ENCODE results near the gene AKAP3.

Gene AKAP3

GRCh38 chr12:4649358-4649661, 459 bp upstream of the AKAP3 start:
- H2AFZ ChIP-seq (ENCODE audit: low read length), result peak overlapping the region; percentile 94
- H3K79me2 ChIP-seq (ENCODE audit: insufficient read depth, low read length), result peaks cover 51% of the 10 kb centered on the region
- peak overlapping the region; percentile 93 for H3K4me3 ChIP-seq (ENCODE audit: low read length, poor library complexity, severe bottlenecking)
- H3K4me1 ChIP-seq (ENCODE audit: insufficient read depth, low read length, poor library complexity, severe bottlenecking), result peaks cover 45% of the 10 kb centered on the region
- peaks cover 3% of the 10 kb centered on the region; the same call in 1 of the 2 replicates for H3K36me3 ChIP-seq (ENCODE audit: insufficient read depth, low read length)
- H3K9me2 ChIP-seq (replicated peaks; ENCODE audit: low read depth, low read length), result no peaks in the 10 kb centered on the region
- TF ChIP-seq CTCF (conservative IDR thresholded peaks at IDR 0.05; ENCODE audit: low read length), result no peak
- no peak for TF ChIP-seq EZH2phosphoT487 (IDR thresholded peaks at IDR 0.05; ENCODE audit: borderline replicate concordance)
- H3K9me3 ChIP-seq (ENCODE audit: insufficient read depth, low read depth, low read length), result no peaks in the 10 kb centered on the region
- no peaks in the 10 kb centered on the region for H3K27me3 ChIP-seq (ENCODE audit: insufficient read depth, low read length, poor library complexity, severe bottlenecking)
- no peaks in the 10 kb centered on the region for H3F3A ChIP-seq (ENCODE audit: low read depth)
- H3K9ac ChIP-seq (ENCODE audit: low read depth, low read length, poor library complexity, severe bottlenecking), result peak overlapping the region; percentile 81
- H3K4me2 ChIP-seq (ENCODE audit: low read depth, low read length, poor library complexity, severe bottlenecking), result peak overlapping the region; percentile 92
- peaks cover 25% of the 10 kb centered on the region for H4K20me1 ChIP-seq (ENCODE audit: insufficient read depth, low read length, poor library complexity, severe bottlenecking)

DNA sequence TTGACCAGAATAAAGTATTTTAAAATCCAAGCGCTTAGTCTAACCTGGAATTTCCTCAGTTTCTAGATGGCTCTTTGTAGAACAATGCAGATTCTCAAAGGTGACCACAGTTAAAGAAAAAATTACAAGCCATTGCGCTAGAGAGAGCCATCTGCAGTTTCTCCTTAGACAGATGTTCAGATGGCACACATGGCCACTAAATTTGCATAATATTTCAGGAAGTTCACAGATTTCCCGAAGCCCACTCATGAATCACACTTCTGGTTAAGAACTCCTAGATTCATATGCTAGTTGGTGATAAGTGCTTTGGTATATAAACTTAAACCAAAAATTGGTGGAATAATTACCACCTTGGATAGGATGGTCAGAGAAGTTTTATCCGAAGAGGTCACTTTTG, 749 bp downstream of the AKAP3 start:
- Histone ChIP-seq H3K4me1 (ENCODE audit: insufficient read depth, low read length, poor library complexity, severe bottlenecking) (peaks cover 39% of the 10 kb centered on the region), H3K4me3 (ENCODE audit: low read length, poor library complexity, severe bottlenecking) (peak overlapping the region; percentile 93), H3F3A (ENCODE audit: low read depth) (no peaks in the 10 kb centered on the region), H3K27me3 (ENCODE audit: insufficient read depth, low read length, poor library complexity, severe bottlenecking) (no peaks in the 10 kb centered on the region), H3K9me3 (ENCODE audit: insufficient read depth, low read depth, low read length) (no peaks in the 10 kb centered on the region), H3K79me2 (ENCODE audit: insufficient read depth, low read length) (peaks cover 39% of the 10 kb centered on the region), H3K4me2 (ENCODE audit: low read depth, low read length, poor library complexity, severe bottlenecking) (peak overlapping the region; percentile 82), H3K36me3 (ENCODE audit: insufficient read depth, low read length) (no peaks in the 10 kb centered on the region), H4K20me1 (ENCODE audit: insufficient read depth, low read length, poor library complexity, severe bottlenecking) (peaks cover 18% of the 10 kb centered on the region), H2AFZ (ENCODE audit: low read length) (peak overlapping the region; percentile 94), H3K9ac (ENCODE audit: low read depth, low read length, poor library complexity, severe bottlenecking) (peak overlapping the region; percentile 81), H3K9me2 (replicated peaks; ENCODE audit: low read depth, low read length) (no peaks in the 10 kb centered on the region)
- TF ChIP-seq EZH2phosphoT487 (IDR thresholded peaks at IDR 0.05; ENCODE audit: borderline replicate concordance), result no peak
- TF ChIP-seq CTCF (conservative IDR thresholded peaks at IDR 0.05; ENCODE audit: low read length), result no peak

DNA sequence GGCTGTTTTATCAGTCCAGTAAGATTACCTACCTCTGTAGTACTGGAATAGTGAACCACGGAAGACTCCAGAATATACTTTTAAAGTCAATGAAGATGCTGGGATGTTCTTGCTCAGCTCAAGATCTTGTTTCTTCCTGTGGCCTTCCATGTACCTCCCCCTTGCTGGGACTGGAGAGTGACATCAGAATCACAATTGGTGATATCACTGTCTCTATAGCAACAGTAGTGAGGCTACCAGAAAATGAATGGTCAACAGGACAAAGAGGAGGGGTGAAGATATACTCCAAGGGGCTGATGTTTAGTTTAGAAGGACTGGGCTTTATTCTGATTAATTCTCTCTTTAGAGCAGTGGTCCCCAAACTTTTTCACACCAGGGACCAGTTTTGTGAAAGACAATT, 3.8 kb downstream of the AKAP3 start:
- no peak overlapping the region for H2AFZ ChIP-seq (ENCODE audit: low read length)
- no peaks in the 10 kb centered on the region for H3K9me2 ChIP-seq (replicated peaks; ENCODE audit: low read depth, low read length)
- peaks cover 11% of the 10 kb centered on the region for H3K79me2 ChIP-seq (ENCODE audit: insufficient read depth, low read length)
- H3K9me3 ChIP-seq (ENCODE audit: insufficient read depth, low read depth, low read length), result no peaks in the 10 kb centered on the region
- no peaks in the 10 kb centered on the region for H3K27me3 ChIP-seq (ENCODE audit: insufficient read depth, low read length, poor library complexity, severe bottlenecking)
- H3K9ac ChIP-seq (ENCODE audit: low read depth, low read length, poor library complexity, severe bottlenecking), result no peak overlapping the region
- TF ChIP-seq CTCF (conservative IDR thresholded peaks at IDR 0.05; ENCODE audit: low read length) (no peak), EZH2phosphoT487 (IDR thresholded peaks at IDR 0.05; ENCODE audit: borderline replicate concordance) (no peak)
- H4K20me1 ChIP-seq (ENCODE audit: insufficient read depth, low read length, poor library complexity, severe bottlenecking), result peaks cover 1% of the 10 kb centered on the region
- H3K4me1 ChIP-seq (ENCODE audit: insufficient read depth, low read length, poor library complexity, severe bottlenecking), result peaks cover 13% of the 10 kb centered on the region
- H3K36me3 ChIP-seq (ENCODE audit: insufficient read depth, low read length), result no peaks in the 10 kb centered on the region
- no peaks in the 10 kb centered on the region for H3F3A ChIP-seq (ENCODE audit: low read depth)
- no peak overlapping the region for H3K4me2 ChIP-seq (ENCODE audit: low read depth, low read length, poor library complexity, severe bottlenecking)
- no peak overlapping the region for H3K4me3 ChIP-seq (ENCODE audit: low read length, poor library complexity, severe bottlenecking)

Data from Loucy (cell line).